PC-9 (cell line): ENCODE results near the gene CNGB1. TPM values are rescaled to one million over a fixed set of nuclear protein-coding genes. Genes with fewer than 3 reads are reported as not detected.
A peak's percentile ranks its signal among the peaks of the same experiment; 100 is the strongest.

Experiments
- BruUV-seq: library from RNA; stranded (reverse); fragments of 400-500 nt; replicated peaks from 2 replicates; lab custom pipeline; 2021; lab: Mats Ljungman, UMichigan
- CTCF ChIA-PET: fragments of 300-600 bp; sonication (Branson Sonifier 250); formaldehyde crosslinking; loops from one replicate; lab custom pipeline; 2022; ENCODE audit warnings: antibody characterized with exemption; lab: Charles Lee
- POLR2A ChIA-PET: fragments of 300-600 bp; sonication (Branson Sonifier 250); formaldehyde crosslinking; loops from one replicate; lab custom pipeline; 2022; ENCODE audit warnings: antibody characterized with exemption; ENCODE audit not compliant: unreplicated experiment; lab: Charles Lee
- DNase-seq, 2 experiments: peaks; one replicate each; pipeline versions ENCODE4 v3.0.0 to v3.0.0-alpha.2; 2015 to 2022; ENCODE audit warnings: mixed read lengths in 1 of 2
- H2AFZ ChIP-seq: fragments of 200-600 bp; sonication (generic); 2 replicates; pipeline ENCODE4 v1.8.1; 2017; ENCODE audit warnings: antibody characterized with exemption
- H3F3A ChIP-seq: fragments of 200-600 bp; sonication (generic); 2 replicates; pipeline ENCODE4 v1.8.1; 2017; ENCODE audit warnings: antibody characterized with exemption, mild to moderate bottlenecking, low read depth; ENCODE audit not compliant: insufficient read depth
- H3K27ac ChIP-seq: fragments of 200-600 bp; sonication (generic); 2 replicates; pipeline ENCODE4 v1.6.1; 2016; ENCODE audit warnings: mixed run types
- H3K27me3 ChIP-seq: fragments of 200-600 bp; sonication (generic); 2 replicates; pipeline ENCODE4 v1.6.1; 2016; ENCODE audit warnings: low read depth, mixed run types; ENCODE audit not compliant: insufficient read depth
- H3K36me3 ChIP-seq: fragments of 200-600 bp; sonication (generic); 2 replicates; pipeline ENCODE4 v1.6.1; 2016; ENCODE audit warnings: low read depth, mixed run types
- H3K4me1 ChIP-seq: fragments of 200-600 bp; sonication (generic); replicated peaks from 2 replicates; pipeline ENCODE4 v1.6.1; 2016; ENCODE audit warnings: mixed run types; ENCODE audit not compliant: insufficient read depth
- H3K4me2 ChIP-seq: fragments of 200-600 bp; sonication (generic); 2 replicates; pipeline ENCODE4 v1.6.1; 2017; ENCODE audit warnings: mixed run types
- H3K4me3 ChIP-seq: fragments of 200-600 bp; sonication (generic); 2 replicates; pipeline ENCODE4 v1.6.1; 2016; ENCODE audit warnings: mixed run types
- H3K79me2 ChIP-seq: fragments of 200-600 bp; sonication (generic); 2 replicates; pipeline ENCODE4 v1.6.1; 2017; ENCODE audit warnings: low read depth, mixed run types
- H3K9me2 ChIP-seq: fragments of 200-600 bp; sonication (generic); 2 replicates; pipeline ENCODE4 v1.8.1; 2017; ENCODE audit warnings: mild to moderate bottlenecking; ENCODE audit not compliant: insufficient read depth
- H3K9me3 ChIP-seq: fragments of 200-600 bp; sonication (generic); 2 replicates; pipeline ENCODE4 v1.8.1; 2016; ENCODE audit warnings: low read depth; ENCODE audit not compliant: insufficient read depth
- H4K20me1 ChIP-seq: fragments of 200-600 bp; sonication (generic); 2 replicates; pipeline ENCODE4 v1.8.1; 2017; ENCODE audit not compliant: insufficient read depth
- CTCF ChIP-seq: fragments of 200-600 bp; sonication (generic); conservative IDR thresholded peaks from 2 replicates; pipeline ENCODE4 v1.6.1; 2017; ENCODE audit warnings: mixed run types, antibody characterized with exemption, mild to moderate bottlenecking, moderate library complexity
- EZH2 ChIP-seq: fragments of 200-600 bp; sonication (generic); IDR thresholded peaks from 2 replicates; pipeline ENCODE4 v1.8.0; 2017; ENCODE audit warnings: antibody characterized with exemption, low read depth
- intact Hi-C: fragments of 100-400 bp; cut with micrococcal nuclease; formaldehyde crosslinking; loops from one replicate; pipeline ENCODE4 v1.10.0; 2022; ENCODE audit not compliant: unreplicated experiment
- total RNA-seq: library from RNA; stranded (reverse); gene quantifications from 2 replicates; pipeline ENCODE4 v1.2.3, GENCODE V29; 2021

CNGB1 gene
- total RNA-seq, 1 experiment from 2014 or later, result 1.1 TPM

- peak; percentile 76 to 85 for DNase-seq
- peaks cover 33% of the 10 kb centered on the region for H3F3A ChIP-seq
- no peaks in the 10 kb centered on the region for H3K27me3 ChIP-seq
- CTCF ChIA-PET, result interaction anchor here (0.6 kb wide), 2 partner anchors 62 to 128 kb away, joined by 3 to 4 read pairs; partner anchors contain the start of gene CFAP20
- H3K9me2 ChIP-seq, result no peaks in the 10 kb centered on the region
- no peaks in the 10 kb centered on the region for H4K20me1 ChIP-seq
- peaks cover 27% of the 10 kb centered on the region for H3K4me1 ChIP-seq
- intact Hi-C loops, result loop anchor here (1.0 to 2.0 kb wide), 3 partner anchors 102 to 266 kb away; partner anchors contain the start of gene KATNB1
- TF ChIP-seq EZH2 (no peak), CTCF (peak; percentile 67)
- POLR2A ChIA-PET, result interaction anchor here (0.6 to 0.8 kb wide), 2 partner anchors 43 to 191 kb away, joined by 3 to 4 read pairs; no protein-coding TSS in a partner anchor
- H3K4me3 ChIP-seq, result peak within 1 kb of the TSS; percentile 89
- no peaks in the 10 kb centered on the region for H3K9me3 ChIP-seq
- H3K79me2 ChIP-seq, result peaks cover 25% of the 10 kb centered on the region; the same call in 1 of the 2 replicates
- BruUV-seq, result no TSS peak
- peak within 1 kb of the TSS; percentile 92 for H2AFZ ChIP-seq
- no peak within 1 kb of the TSS for H3K27ac ChIP-seq
- peak within 1 kb of the TSS; percentile 100 for H3K4me2 ChIP-seq
- peaks cover 11% of the 10 kb centered on the region for H3K36me3 ChIP-seq
Observed at GRCh38 chr16:58000706-58001676, 30.1 kb upstream of the CNGB1 start, which contains the start of gene USB1. USB1 (plus strand) TSS chr16:58001407; CDS start chr16:58001484, 77 bp downstream.

- peaks cover 11% of the 10 kb centered on the region for H3K36me3 ChIP-seq
- H3K4me1 ChIP-seq, result peaks cover 35% of the 10 kb centered on the region
- TF ChIP-seq CTCF (no peak), EZH2 (no peak)
- intact Hi-C loops, result loop anchor here (1.0 to 5.0 kb wide), 4 partner anchors 83 to 243 kb away; no protein-coding TSS in a partner anchor
- no peaks in the 10 kb centered on the region for H3K9me2 ChIP-seq
- CTCF ChIA-PET, result interaction anchor here (0.6 to 0.7 kb wide), 6 partner anchors 11 to 666 kb away, joined by 3 to 8 read pairs (median 6); partner anchors contain the start of gene KATNB1
- H3K4me3 ChIP-seq, result peak within 1 kb of the TSS; percentile 89
- no peaks in the 10 kb centered on the region for H3K27me3 ChIP-seq
- no peaks in the 10 kb centered on the region for H4K20me1 ChIP-seq
- peak within 1 kb of the TSS; percentile 92 for H2AFZ ChIP-seq
- no peaks in the 10 kb centered on the region for H3K9me3 ChIP-seq
- peak within 1 kb of the TSS; percentile 100 for H3K4me2 ChIP-seq
- POLR2A ChIA-PET, result interaction anchor here (0.6 kb wide), 1 partner anchor 44 kb away, joined by 20 read pairs; no protein-coding TSS in a partner anchor
- H3F3A ChIP-seq, result peaks cover 29% of the 10 kb centered on the region
- no peak for DNase-seq
- BruUV-seq, result no TSS peak
- H3K79me2 ChIP-seq, result peaks cover 27% of the 10 kb centered on the region
- H3K27ac ChIP-seq, result peak within 1 kb of the TSS; percentile 42; the same call in 1 of the 2 replicates
Observed at GRCh38 chr16:57999971-58000705, 29.2 kb upstream of the CNGB1 start, which contains the start of gene ZNF319. ZNF319 (minus strand) TSS chr16:58000672; CDS start chr16:57998265, 2,407 bp downstream.
